Testis (tissue), 3 donors: ENCODE measurements around the gene SNORC. TPM values are rescaled to one million over a fixed set of nuclear protein-coding genes. Genes with fewer than 3 reads are reported as not detected.
A peak's percentile ranks its signal among the peaks of the same experiment; 100 is the strongest.

Source experiments
- DNase-seq: peaks from one replicate; pipeline ENCODE4 v3.0.0-alpha.2; 2019
- H3K27ac ChIP-seq, 2 donors: fragments of 200-600 bp; sonication (generic); one replicate each; pipeline ENCODE4 v1.5.1; 2019
- H3K27me3 ChIP-seq: fragments of 200-600 bp; sonication (generic); one replicate; pipeline ENCODE4 v1.5.1; 2019
- H3K36me3 ChIP-seq: fragments of 200-600 bp; sonication (generic); one replicate; pipeline ENCODE4 v1.5.1; 2017; ENCODE audit warnings: low read depth; ENCODE audit errors: missing control alignments
- H3K4me1 ChIP-seq: fragments of 200-600 bp; sonication (generic); one replicate; pipeline ENCODE4 v1.5.1; 2019
- H3K4me3 ChIP-seq, 2 donors: fragments of 200-600 bp; sonication (generic); one replicate each; pipeline ENCODE4 v1.5.1; 2017 to 2019
- H3K9me3 ChIP-seq: fragments of 200-600 bp; sonication (generic); one replicate; pipeline ENCODE4 v1.5.1; 2017
- POLR2A ChIP-seq: fragments of 450-650 bp; IDR thresholded peaks from one replicate; pipeline ENCODE4 v1.6.1; 2017; ENCODE audit warnings: antibody characterized with exemption, mild to moderate bottlenecking, moderate library complexity
- WGBS, 2 donors: methylation state at CpG; one replicate each; pipeline ENCODE4 v1.1.5; 2018; 5-methylcytosine and 5-hydroxymethylcytosine counted together
- intact Hi-C: fragments of 100-400 bp; cut with DNase I; formaldehyde crosslinking; loops from one replicate; pipeline ENCODE4 v1.15.1; 2023; ENCODE audit warnings: low total_unique reads
- polyA plus RNA-seq: library from polyadenylated mRNA; stranded (reverse); fragments of 350-450 nt; fragmentation: Illumina TruSeq; extraction: RNeasy Lipid Tissue Mini Kit (QIAGEN cat#74804); gene quantifications from one replicate; pipeline ENCODE4 v1.2.3, GENCODE V29; 2014; ENCODE audit warnings: low read depth, low replicate concordance; ENCODE audit not compliant: insufficient read depth
- small RNA-seq, 2 donors: library from RNA; depleted of rRNA; stranded (forward); fragments of <200 nt; gene quantifications; one replicate each; pipeline ENCODE3, GENCODE V24; 2016
- total RNA-seq, 2 donors: library from RNA; depleted of rRNA; stranded (reverse); fragments of >200 nt; gene quantifications; one replicate each; pipeline ENCODE4 v1.2.3, GENCODE V29; 2016
- TF ChIP-seq, protein P1 (sequence below), 3 experiments: fragments of 450-650 bp in 2 of 3; fragments of 200-600 bp in 1 of 3; sonication (generic) in 1 of 3; IDR thresholded peaks; one replicate each; pipeline ENCODE4 v1.5.1; 2016 to 2019; ENCODE audit warnings: antibody characterized with exemption in 3 of 3, mild to moderate bottlenecking in 2 of 3, moderate library complexity in 1 of 3

Gene SNORC
- total and polyA plus RNA-seq, 3 donors from 2014 or later: 7.3 to 15.9 (median 14.5) TPM

DNA sequence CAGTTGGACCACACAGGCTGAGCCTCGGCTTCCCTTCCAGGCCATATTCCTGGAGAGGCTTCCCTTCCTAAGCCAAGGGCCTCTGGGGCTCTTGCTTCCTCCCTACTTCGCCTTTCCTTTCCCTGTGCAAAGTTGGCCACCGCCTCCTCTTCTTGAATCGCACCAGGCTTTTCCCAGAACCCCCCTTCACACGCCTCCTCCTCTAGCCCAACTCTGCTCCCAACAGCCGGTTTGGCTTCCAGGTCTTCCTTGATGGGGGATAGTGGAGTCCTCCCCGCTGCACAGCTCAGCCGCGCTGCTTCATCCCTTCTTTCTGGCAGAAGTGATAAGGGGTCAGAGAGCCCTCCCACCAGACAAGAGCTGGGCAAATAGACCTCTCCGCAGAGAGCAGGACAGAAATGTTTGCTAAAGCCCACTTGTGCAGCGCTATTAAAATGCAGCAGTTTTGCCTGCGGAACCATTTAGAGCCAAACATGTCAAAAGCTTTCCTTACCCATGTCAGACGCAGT is 56.4 kb downstream of the SNORC start:
- no peak for DNase-seq
- Histone ChIP-seq H3K27me3 (no peaks in the 10 kb centered on the region), H3K27ac (no peak overlapping the region), H3K4me1 (no peaks in the 10 kb centered on the region), H3K36me3 (no peaks in the 10 kb centered on the region), H3K4me3 (no peak overlapping the region), H3K9me3 (no peaks in the 10 kb centered on the region)
- intact Hi-C loops: no loop called here
- 10 to 23% methylated on average over 11 to 13 of the region's 13 CpGs for WGBS, 2 donors
- no peak for TF ChIP-seq POLR2A
- TF ChIP-seq, protein P1, sequence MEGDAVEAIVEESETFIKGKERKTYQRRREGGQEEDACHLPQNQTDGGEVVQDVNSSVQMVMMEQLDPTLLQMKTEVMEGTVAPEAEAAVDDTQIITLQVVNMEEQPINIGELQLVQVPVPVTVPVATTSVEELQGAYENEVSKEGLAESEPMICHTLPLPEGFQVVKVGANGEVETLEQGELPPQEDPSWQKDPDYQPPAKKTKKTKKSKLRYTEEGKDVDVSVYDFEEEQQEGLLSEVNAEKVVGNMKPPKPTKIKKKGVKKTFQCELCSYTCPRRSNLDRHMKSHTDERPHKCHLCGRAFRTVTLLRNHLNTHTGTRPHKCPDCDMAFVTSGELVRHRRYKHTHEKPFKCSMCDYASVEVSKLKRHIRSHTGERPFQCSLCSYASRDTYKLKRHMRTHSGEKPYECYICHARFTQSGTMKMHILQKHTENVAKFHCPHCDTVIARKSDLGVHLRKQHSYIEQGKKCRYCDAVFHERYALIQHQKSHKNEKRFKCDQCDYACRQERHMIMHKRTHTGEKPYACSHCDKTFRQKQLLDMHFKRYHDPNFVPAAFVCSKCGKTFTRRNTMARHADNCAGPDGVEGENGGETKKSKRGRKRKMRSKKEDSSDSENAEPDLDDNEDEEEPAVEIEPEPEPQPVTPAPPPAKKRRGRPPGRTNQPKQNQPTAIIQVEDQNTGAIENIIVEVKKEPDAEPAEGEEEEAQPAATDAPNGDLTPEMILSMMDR (IDR thresholded peaks at IDR 0.05): no peak

DNA sequence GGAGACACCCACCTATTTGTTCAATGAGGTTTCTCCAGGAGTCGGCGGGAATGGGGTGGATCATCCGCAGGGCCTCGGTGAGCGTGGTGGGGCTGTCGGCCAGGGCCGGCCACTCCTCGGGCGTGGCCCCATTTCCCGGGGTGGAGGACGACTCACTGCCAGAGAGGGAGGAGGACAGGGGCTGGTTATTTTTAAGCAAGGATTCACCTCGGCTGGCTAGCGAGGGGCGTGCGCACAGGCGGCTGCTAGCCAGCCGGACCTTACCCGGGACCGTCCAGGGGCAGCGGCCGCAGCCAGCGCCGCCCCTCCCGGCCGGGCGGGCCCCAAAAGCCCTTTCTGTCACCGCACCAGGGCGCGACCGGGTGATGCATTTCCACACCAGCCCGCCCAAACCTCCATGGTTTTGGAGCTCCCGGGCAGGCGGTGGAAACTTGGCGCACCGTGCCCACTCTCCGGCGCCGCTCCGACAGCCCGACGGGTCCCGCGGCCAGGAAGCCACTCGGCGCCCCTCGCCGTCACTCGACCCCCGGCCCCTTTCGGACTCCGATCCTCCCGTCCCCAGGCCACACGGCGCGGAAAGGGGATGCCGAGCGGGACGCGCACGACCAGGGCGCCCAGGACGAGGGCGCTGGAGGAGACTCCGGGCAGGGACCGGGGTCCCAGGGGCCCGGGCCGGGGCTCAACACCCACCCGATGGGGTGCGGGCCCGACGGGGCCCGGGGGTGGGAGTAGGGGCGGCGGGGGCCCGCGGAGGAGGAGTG is 57.1 kb downstream of the SNORC start:
- DNase-seq: no peak
- no peak overlapping the region for H3K27ac ChIP-seq
- intact Hi-C loops: no loop called here
- peak overlapping the region; percentile 35 to 41 for H3K4me3 ChIP-seq
- no peaks in the 10 kb centered on the region for H3K36me3 ChIP-seq
- H3K27me3 ChIP-seq: no peaks in the 10 kb centered on the region
- WGBS, 2 donors: 0 to 2% methylated on average over 12 to 71 of the region's 76 CpGs
- TF ChIP-seq, protein P1 (IDR thresholded peaks at IDR 0.05): no peak
- TF ChIP-seq POLR2A: no peak
- H3K9me3 ChIP-seq: no peaks in the 10 kb centered on the region
- H3K4me1 ChIP-seq: no peaks in the 10 kb centered on the region

DNA sequence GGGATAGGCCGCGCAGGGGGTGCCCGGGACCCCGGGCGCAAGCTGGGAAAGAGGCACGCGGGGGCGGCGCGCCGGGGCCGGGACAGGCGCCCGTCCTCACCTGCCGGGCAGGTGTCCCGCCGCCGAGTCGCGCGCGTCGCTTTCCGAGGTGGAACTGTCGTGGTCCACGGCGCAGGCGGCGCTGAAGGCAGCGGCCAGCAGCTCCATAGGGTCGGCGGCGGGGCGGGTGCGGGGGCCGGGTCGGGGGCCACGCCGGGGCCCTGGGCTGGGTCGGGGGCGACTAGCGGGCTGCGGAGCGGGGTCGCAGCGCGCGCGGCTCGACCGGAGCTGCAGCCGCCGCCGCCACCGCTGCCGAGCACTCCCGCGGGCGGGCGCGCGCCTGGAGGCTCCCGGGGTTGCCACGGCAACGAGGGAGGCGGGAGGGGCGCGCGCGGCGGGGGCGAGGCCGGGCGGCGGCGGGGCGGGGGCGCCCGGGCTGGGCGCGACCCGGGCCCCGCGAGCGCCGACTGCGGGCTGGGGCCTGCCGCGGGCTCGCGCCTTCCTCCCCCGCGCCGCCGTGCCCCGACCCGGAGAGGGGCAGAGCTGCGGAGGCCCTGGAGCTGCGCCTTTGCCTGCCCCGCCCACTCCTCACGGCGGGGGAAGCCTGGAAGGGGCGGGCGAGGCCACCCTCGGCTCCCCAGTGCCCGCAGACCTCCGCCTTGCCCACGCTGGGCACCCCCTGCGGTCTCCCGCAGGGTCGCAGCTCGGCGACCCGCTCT is 57.9 kb downstream of the SNORC start:
- 2% methylated on average over 12 of the region's 114 CpGs; no CpG with 5 or more reads in 1 of the 2 donors for WGBS, 2 donors
- Histone ChIP-seq H3K4me3 (peak overlapping the region; percentile 43), H3K9me3 (no peaks in the 10 kb centered on the region), H3K27ac (no peak overlapping the region), H3K4me1 (no peaks in the 10 kb centered on the region), H3K27me3 (no peaks in the 10 kb centered on the region), H3K36me3 (no peaks in the 10 kb centered on the region)
- intact Hi-C loops: no loop called here
- DNase-seq: peak; percentile 31
- TF ChIP-seq, protein P1 (IDR thresholded peaks at IDR 0.05): no peak
- no peak for TF ChIP-seq POLR2A

Small RNAs within 50 kb of the gene (small RNA-seq; reads per million reads assigned to genes)
- 0 reads per million in 2 donors for gene RF00019

Other genes with a start within 250 kb of the SNORC start
- 10 to 100 TPM; 16.5 to 22.9 TPM for gene EFHD1, start 236.7 kb upstream of the SNORC start, total RNA-seq
- 51.5 TPM for gene EFHD1, start 236.7 kb upstream of the SNORC start, polyA plus RNA-seq
- gene GIGYF2, start 172.9 kb upstream of the SNORC start, total RNA-seq: 100 to 1,000 TPM; 150 to 173 TPM
- gene GIGYF2, start 172.9 kb upstream of the SNORC start, polyA plus RNA-seq: 107 TPM
- 1 to 10 TPM; 1.3 to 2.8 TPM for gene KCNJ13, start 93.7 kb upstream of the SNORC start, total RNA-seq
- gene KCNJ13, start 93.7 kb upstream of the SNORC start, polyA plus RNA-seq: 0.25 TPM
- 10 to 100 TPM; 15.6 to 28.7 TPM for gene NGEF, start 143.0 kb downstream of the SNORC start, total RNA-seq
- 7.9 TPM for gene NGEF, start 143.0 kb downstream of the SNORC start, polyA plus RNA-seq
- not detected for gene NEU2, start 162.4 kb downstream of the SNORC start, total RNA-seq
- not detected for gene NEU2, start 162.4 kb downstream of the SNORC start, polyA plus RNA-seq
- 10 to 100 TPM in 1 of 2 donors, 1 to 10 TPM in 1; 5.7 to 11.2 TPM for gene INPP5D, start 190.1 kb downstream of the SNORC start, total RNA-seq
- gene INPP5D, start 190.1 kb downstream of the SNORC start, polyA plus RNA-seq: 12.7 TPM